SK-MEL-5 (cell line): Measurements from ENCODE around the gene WWC2. TPM values are rescaled to one million over a fixed set of nuclear protein-coding genes. Genes with fewer than 3 reads are reported as not detected.
"Not testable (repeated sequence)": the region's sequence is repeated elsewhere in the genome, so short reads cannot be mapped to it uniquely, and the experiment has no call there.

ENCODE experiments used
- DNase-seq: peaks from one replicate; pipeline ENCODE4 v3.0.0-alpha.2; 2016; ENCODE audit warnings: low read depth, low spot score
- in situ Hi-C: cut with HindIII; loops from 2 replicates; pipeline ENCODE4 v1.10.0; 2016; ENCODE audit warnings: low sequenced_read_pairs, high pct_unique_total_duplicates, low pct_unique_long_range_greater_than_20kb
- total RNA-seq: library from RNA; depleted of rRNA; stranded (reverse); fragments of >200 nt; shearing (Covaris generic); gene quantifications from 2 replicates; pipeline ENCODE4 v1.2.3, GENCODE V29; 2014

WWC2 gene
- total RNA-seq, 1 experiment from 2014 or later, result 12.7 TPM

GRCh38 chr4:183320211-183321059 is 221.4 kb downstream of the WWC2 start, which contains the start of gene CLDN22:
CLDN22 (minus strand) TSS chr4:183320276; CDS start chr4:183320218, 58 bp downstream.
- in situ Hi-C loops, result no loop called here
- DNase-seq, result no peak

- DNase-seq, result peak; percentile 92
- in situ Hi-C loops, result no loop called here
Observed at GRCh38 chr4:183321079-183321478, 222.0 kb downstream of the WWC2 start.

- in situ Hi-C loops, result no loop called here
- DNase-seq, result peak; percentile 71
Observed at GRCh38 chr4:183321516-183321915, 222.5 kb downstream of the WWC2 start.

GRCh38 chr4:183322326-183322725 is 223.3 kb downstream of the WWC2 start, which contains the start of gene CLDN24:
CLDN24 (minus strand) TSS chr4:183322426; CDS start chr4:183322426, 0 bp downstream.
- DNase-seq, result no peak
- in situ Hi-C loops, result no loop called here

- in situ Hi-C loops, result no loop called here
- no peak for DNase-seq
Observed at GRCh38 chr4:183323295-183323694, 224.2 kb downstream of the WWC2 start.

GRCh38 chr4:183324056-183324455 is 225.0 kb downstream of the WWC2 start:
- in situ Hi-C loops, result not testable (repeated sequence)

GRCh38 chr4:183324619-183325018 is 225.6 kb downstream of the WWC2 start:
- in situ Hi-C loops, result no loop called here
- no peak for DNase-seq

More at GRCh38 chr4:183324056-183324455, 225.0 kb downstream of the WWC2 start:
- not testable (repeated sequence) for DNase-seq

- in situ Hi-C loops, result not testable (repeated sequence)
Observed at GRCh38 chr4:183326387-183326786, 227.3 kb downstream of the WWC2 start.

GRCh38 chr4:183326853-183327252 is 227.8 kb downstream of the WWC2 start:
- DNase-seq, result no peak
- in situ Hi-C loops, result no loop called here

More at GRCh38 chr4:183326387-183326786, 227.3 kb downstream of the WWC2 start:
- DNase-seq, result not testable (repeated sequence)

- no peak for DNase-seq
- in situ Hi-C loops, result no loop called here
Observed at GRCh38 chr4:183327827-183328226, 228.8 kb downstream of the WWC2 start.

GRCh38 chr4:183328832-183329231 is 229.8 kb downstream of the WWC2 start:
- in situ Hi-C loops, result no loop called here
- no peak for DNase-seq

GRCh38 chr4:183329244-183329643 is 230.2 kb downstream of the WWC2 start:
- in situ Hi-C loops, result no loop called here
- no peak for DNase-seq

- no peak for DNase-seq
- in situ Hi-C loops, result no loop called here
Observed at GRCh38 chr4:183329954-183330742, 231.1 kb downstream of the WWC2 start.

- DNase-seq, result no peak
Observed at GRCh38 chr4:183330841-183331240, 231.8 kb downstream of the WWC2 start.

GRCh38 chr4:183332447-183332846 is 233.4 kb downstream of the WWC2 start:
- in situ Hi-C loops, result no loop called here

More at GRCh38 chr4:183330841-183331240, 231.8 kb downstream of the WWC2 start:
- in situ Hi-C loops, result no loop called here

GRCh38 chr4:183333202-183333601 is 234.1 kb downstream of the WWC2 start:
- in situ Hi-C loops, result no loop called here
- DNase-seq, result no peak

More at GRCh38 chr4:183332447-183332846, 233.4 kb downstream of the WWC2 start:
- DNase-seq, result no peak

GRCh38 chr4:183333983-183334382 is 234.9 kb downstream of the WWC2 start:
- in situ Hi-C loops, result no loop called here
- DNase-seq, result no peak

- no peak for DNase-seq
- in situ Hi-C loops, result no loop called here
Observed at GRCh38 chr4:183335369-183335940, 236.4 kb downstream of the WWC2 start.
